IMR-90 (cell line): Measurements from ENCODE around the gene RPL10. TPM values are rescaled to one million over a fixed set of nuclear protein-coding genes. Genes with fewer than 3 reads are reported as not detected.

Experiments
- ATAC-seq: fragments of 200-7000 bp; cut with Tn5 transposase; 2 replicates; pipeline ENCODE4 v1.9.1; 2020; ENCODE audit warnings: low read depth, mild to moderate bottlenecking, moderate library complexity
- BruUV-seq: library from RNA; stranded (reverse); fragments of 400-500 nt; replicated peaks from 2 replicates; lab custom pipeline; 2021; lab: Mats Ljungman, UMichigan
- CTCF ChIA-PET: fragments of 300-600 bp; formaldehyde crosslinking; extraction: SDS; loops from one replicate; lab custom pipeline; 2021; ENCODE audit warnings: antibody characterized with exemption; lab: Yijun Ruan, JAX
- POLR2A ChIA-PET: fragments of 300-600 bp; sonication (Branson Sonifier 250); formaldehyde crosslinking; loops from one replicate; lab custom pipeline; 2022; ENCODE audit warnings: antibody characterized with exemption; ENCODE audit not compliant: unreplicated experiment; lab: Charles Lee
- DNase-seq: peaks from one replicate; pipeline ENCODE4 v3.0.0; 2013
- H2AFZ ChIP-seq: replicated peaks from 2 replicates; pipeline ENCODE3; 2013; ENCODE audit warnings: low read length, mild to moderate bottlenecking; ENCODE audit not compliant: poor library complexity
- H2AK5ac ChIP-seq: 2 replicates; pipeline ENCODE4 v1.6.1; 2013; ENCODE audit warnings: low read depth, low read length, inconsistent platforms
- H2AK9ac ChIP-seq: replicated peaks from 2 replicates; pipeline ENCODE3; 2013; ENCODE audit warnings: mild to moderate bottlenecking, low read depth, low read length, moderate library complexity; ENCODE audit not compliant: poor library complexity
- H2BK120ac ChIP-seq: 2 replicates; pipeline ENCODE4 v1.6.1; 2013; ENCODE audit warnings: low read depth, low read length, inconsistent platforms
- H2BK15ac ChIP-seq: 3 replicates; pipeline ENCODE4 v1.6.1; 2013; ENCODE audit warnings: low read depth, low read length, inconsistent platforms
- H2BK20ac ChIP-seq: 2 replicates; pipeline ENCODE4 v1.6.1; 2013; ENCODE audit warnings: low read depth, mild to moderate bottlenecking, inconsistent platforms, low read length, moderate library complexity
- H2BK5ac ChIP-seq: 2 replicates; pipeline ENCODE4 v1.6.1; 2013; ENCODE audit warnings: mild to moderate bottlenecking, low read depth, low read length, inconsistent platforms; ENCODE audit not compliant: poor library complexity, severe bottlenecking
- H3K14ac ChIP-seq: replicated peaks from 2 replicates; pipeline ENCODE4 v1.6.1; 2013; ENCODE audit warnings: low read depth, low read length, inconsistent platforms
- H3K18ac ChIP-seq: 2 replicates; pipeline ENCODE4 v1.6.1; 2013; ENCODE audit warnings: low read depth, low read length, control low read depth
- H3K23ac ChIP-seq: 2 replicates; pipeline ENCODE4 v1.6.1; 2013; ENCODE audit warnings: low read depth, low read length, inconsistent platforms
- H3K27ac ChIP-seq: 2 replicates; pipeline ENCODE4 v1.5.1; 2013; ENCODE audit warnings: mild to moderate bottlenecking, control low read depth, low read length; ENCODE audit not compliant: insufficient read depth
- H3K27me3 ChIP-seq: 2 replicates; pipeline ENCODE4 v1.6.1; 2013; ENCODE audit warnings: low read length; ENCODE audit not compliant: control insufficient read depth, insufficient read depth
- H3K36me3 ChIP-seq: 2 replicates; pipeline ENCODE4 v1.6.1; 2013; ENCODE audit warnings: low read length, mixed read lengths; ENCODE audit not compliant: control insufficient read depth, insufficient read depth
- H3K4ac ChIP-seq: 2 replicates; pipeline ENCODE4 v1.6.1; 2013; ENCODE audit warnings: low read depth, low read length, inconsistent platforms
- H3K4me1 ChIP-seq: 2 replicates; pipeline ENCODE4 v1.6.1; 2013; ENCODE audit warnings: low read length, mixed read lengths; ENCODE audit not compliant: control insufficient read depth, insufficient read depth
- H3K4me2 ChIP-seq: 2 replicates; pipeline ENCODE4 v1.6.1; 2013; ENCODE audit warnings: low read depth, mild to moderate bottlenecking, control low read depth, low read length, moderate library complexity
- H3K4me3 ChIP-seq: 2 replicates; pipeline ENCODE4 v1.5.1; 2013; ENCODE audit warnings: low read depth, mild to moderate bottlenecking, control low read depth, low read length, moderate library complexity; ENCODE audit not compliant: insufficient read depth
- H3K56ac ChIP-seq: 2 replicates; pipeline ENCODE4 v1.6.1; 2013; ENCODE audit warnings: low read length, inconsistent platforms; ENCODE audit not compliant: insufficient read depth; ENCODE audit errors: extremely low read depth
- H3K79me1 ChIP-seq, 2 experiments: 2 replicates each; pipeline ENCODE4 v1.6.1; 2013; ENCODE audit warnings: low read length in 2 of 2, inconsistent platforms in 1 of 2, low read depth in 1 of 2
- H3K9ac ChIP-seq: 2 replicates; pipeline ENCODE4 v1.6.1; 2013; ENCODE audit warnings: low read depth, low read length, control low read depth
- H3K9me1 ChIP-seq: 2 replicates; pipeline ENCODE4 v1.6.1; 2013; ENCODE audit warnings: low read length, inconsistent platforms; ENCODE audit not compliant: insufficient read depth
- H3K9me3 ChIP-seq: 2 replicates; pipeline ENCODE4 v1.6.1; 2013; ENCODE audit warnings: low read length; ENCODE audit not compliant: control insufficient read depth, insufficient read depth
- H4K20me1 ChIP-seq: 2 replicates; pipeline ENCODE4 v1.6.1; 2013; ENCODE audit warnings: low read length, inconsistent platforms; ENCODE audit not compliant: insufficient read depth
- H4K5ac ChIP-seq: 2 replicates; pipeline ENCODE4 v1.6.1; 2013; ENCODE audit warnings: mild to moderate bottlenecking, low read depth, low read length, control low read depth
- H4K8ac ChIP-seq, 2 experiments: 2 replicates each; pipeline ENCODE4 v1.6.1; 2013; ENCODE audit warnings: low read depth in 2 of 2, low read length in 2 of 2, control low read depth in 1 of 2, inconsistent platforms in 1 of 2
- H4K91ac ChIP-seq: 2 replicates; pipeline ENCODE4 v1.6.1; 2013; ENCODE audit warnings: low read depth, low read length, inconsistent platforms; ENCODE audit not compliant: insufficient read depth
- CHD1 ChIP-seq: IDR thresholded peaks from 2 replicates; pipeline ENCODE4 v1.6.1; 2012; ENCODE audit warnings: low read depth, low read length, improper control_type of control experiment
- FOS ChIP-seq: fragments of 150-350 bp; IDR thresholded peaks from 2 replicates; pipeline ENCODE4 v1.6.1; 2016; ENCODE audit warnings: low read depth, low read length
- MAZ ChIP-seq: IDR thresholded peaks from 2 replicates; pipeline ENCODE4 v1.6.1; 2012; ENCODE audit warnings: low read depth, mild to moderate bottlenecking, low read length, improper control_type of control experiment, moderate library complexity, borderline replicate concordance
- NFE2L2 ChIP-seq: fragments of 150-350 bp; IDR thresholded peaks from 2 replicates; pipeline ENCODE4 v1.6.1; 2016; ENCODE audit warnings: low read depth, mild to moderate bottlenecking, low read length
- WGBS, 2 experiments: methylation state at CpG; one replicate each; pipeline versions ENCODE4 v1.1.5 to v1.1.7; 2013; ENCODE audit warnings: missing lambda C conversion rate in 2 of 2; ENCODE audit not compliant: insufficient read length in 1 of 2; ENCODE audit errors: extremely low coverage in 2 of 2; 5-methylcytosine and 5-hydroxymethylcytosine counted together
- dilution Hi-C: fragments of 300-500 bp; cut with HindIII; formaldehyde crosslinking; loops from one replicate; pipeline ENCODE4 v1.14.3; 2018; ENCODE audit warnings: low sequenced_read_pairs; ENCODE audit not compliant: unreplicated experiment
- in situ Hi-C: fragments of 300-500 bp; cut with MboI; formaldehyde crosslinking; loops from 3 replicates; pipeline ENCODE4 v1.14.3; 2019; ENCODE audit warnings: low sequenced_read_pairs, inconsistent platforms, mixed read lengths
- intact Hi-C: fragments of 100-400 bp; cut with micrococcal nuclease; formaldehyde crosslinking; loops from 2 replicates; pipeline ENCODE4 v1.10.0; 2022
- polyA plus RNA-seq, 3 experiments: library from polyadenylated mRNA; depleted of rRNA; stranded (reverse); fragments of >200 nt; gene quantifications; 2 replicates each; pipeline ENCODE4 v1.2.3, GENCODE V29; 2012; ENCODE audit warnings: low replicate concordance in 1 of 3
- total RNA-seq: library from RNA; depleted of rRNA; stranded (reverse); fragments of >200 nt; gene quantifications from 2 replicates; pipeline ENCODE4 v1.2.3, GENCODE V29; 2012

RPL10 gene
- total and polyA plus RNA-seq, 2 of the 4 experiments (the other 2 are of a cell fraction), result 1,582 to 7,467 TPM

DNA sequence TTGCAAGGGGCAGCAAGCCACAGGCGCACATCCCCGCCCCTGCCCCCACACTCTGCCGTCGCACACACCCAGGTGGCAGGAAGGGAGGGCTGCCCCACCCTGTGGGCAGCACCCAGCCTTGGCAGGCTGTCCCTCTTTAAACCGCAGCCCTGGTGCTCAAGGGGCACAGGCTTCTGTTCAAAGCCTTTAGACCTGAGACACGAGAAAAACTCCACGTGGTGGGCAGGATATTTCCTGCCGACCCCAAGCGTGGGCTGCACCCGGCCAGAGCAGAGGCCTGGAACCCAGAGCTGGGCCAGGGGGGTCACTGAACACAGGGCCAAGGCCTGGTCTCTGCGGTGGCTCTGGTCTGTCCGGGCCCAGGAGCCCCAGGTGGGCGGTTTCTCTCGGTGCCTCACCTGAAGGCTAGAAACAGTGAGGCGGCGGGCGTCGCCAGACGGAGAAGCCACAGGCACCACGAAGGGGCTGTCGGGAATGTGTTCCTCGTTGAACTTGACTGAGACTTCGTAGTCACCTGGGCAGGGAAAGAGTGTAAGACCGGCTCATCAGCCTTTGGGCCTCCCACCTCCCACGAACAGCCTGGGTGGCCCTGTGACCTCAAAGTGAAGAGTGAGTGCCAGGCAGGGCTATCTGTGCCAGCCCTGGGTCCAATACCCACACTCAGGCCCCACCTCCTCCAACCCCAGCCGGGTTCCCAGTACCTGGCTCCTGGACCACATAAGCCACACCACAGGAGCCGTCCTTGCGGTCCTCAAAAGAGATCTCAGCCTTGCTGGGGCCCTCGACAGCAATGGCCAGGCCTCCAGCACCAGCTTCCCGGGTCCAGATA lies 46.8 kb upstream of the RPL10 start:
- H4K8ac ChIP-seq, result no peak overlapping the region
- no peak overlapping the region for H3K56ac ChIP-seq
- no peak overlapping the region for H2AK5ac ChIP-seq
- no peak overlapping the region for H3K4me3 ChIP-seq
- H4K5ac ChIP-seq, result no peak overlapping the region
- H3K27me3 ChIP-seq, result no peaks in the 10 kb centered on the region
- POLR2A ChIA-PET, result no interaction called here
- no peak for ATAC-seq
- H3K79me1 ChIP-seq, result peaks cover 3 to 34% of the 10 kb centered on the region in 2 experiments; a peak in 3 of 4 replicates
- CTCF ChIA-PET, result no interaction called here
- no peak overlapping the region for H3K9ac ChIP-seq
- H3K18ac ChIP-seq, result no peak overlapping the region
- BruUV-seq, result no TSS peak
- no peak overlapping the region for H3K14ac ChIP-seq
- peaks cover 83% of the 10 kb centered on the region for H3K36me3 ChIP-seq
- H3K4me1 ChIP-seq, result no peaks in the 10 kb centered on the region
- 88% methylated on average over 16 of the region's 30 CpGs; no CpG with 5 or more reads in 1 of the 2 experiments for WGBS, 2 experiments
- H2BK20ac ChIP-seq, result no peak overlapping the region
- H3K4ac ChIP-seq, result no peak overlapping the region
- intact Hi-C loops, result no loop called here
- no peak overlapping the region for H4K91ac ChIP-seq
- no peak for DNase-seq
- H2AK9ac ChIP-seq, result no peak overlapping the region
- no peak for TF ChIP-seq MAZ
- no peak for TF ChIP-seq FOS
- TF ChIP-seq CHD1, result no peak
- TF ChIP-seq NFE2L2, result no peak
- H2BK120ac ChIP-seq, result no peak overlapping the region
- H3K9me1 ChIP-seq, result no peaks in the 10 kb centered on the region
- H2BK5ac ChIP-seq, result no peak overlapping the region
- in situ Hi-C loops, result no loop called here
- no peak overlapping the region for H2BK15ac ChIP-seq
- no peak overlapping the region for H3K27ac ChIP-seq
- no peaks in the 10 kb centered on the region; the same call in 1 of the 2 replicates for H3K9me3 ChIP-seq
- no peak overlapping the region for H2AFZ ChIP-seq
- no peak overlapping the region for H3K23ac ChIP-seq
- dilution Hi-C loops, result no loop called here
- no peak overlapping the region for H3K4me2 ChIP-seq
- peaks cover 93% of the 10 kb centered on the region for H4K20me1 ChIP-seq
